ENCODE measurements around the gene PSIP1.

DNA sequence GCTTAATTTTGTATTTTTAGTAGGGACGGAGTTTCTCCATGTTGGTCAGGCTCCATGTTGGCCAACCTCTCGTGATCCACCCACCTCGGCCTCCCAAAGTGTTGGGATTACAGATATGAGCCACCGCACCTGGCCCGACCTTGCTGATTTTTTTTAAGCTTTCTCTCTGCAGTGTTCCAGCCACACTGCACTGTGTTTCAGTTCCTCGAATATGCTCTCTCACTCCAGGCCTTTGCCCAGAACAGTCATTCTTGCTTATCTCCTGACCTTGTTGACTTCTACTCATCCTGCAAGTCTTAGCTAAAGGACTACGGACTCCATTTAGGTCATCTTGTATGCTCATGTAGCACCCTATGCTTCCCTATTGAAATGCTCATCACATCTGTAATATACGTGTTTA is 84.8 kb downstream of the PSIP1 start:
- TF ChIP-seq EZH2 (IDR thresholded peaks at IDR 0.05; ENCODE audit: insufficient read depth, poor library complexity, severe bottlenecking): no peak
- no peak for TF ChIP-seq EZH2phosphoT487 (IDR thresholded peaks at IDR 0.05; ENCODE audit: insufficient read depth, low read depth)
